Astrocyte (in vitro differentiated cells and primary cell): Measurements from ENCODE around the gene DUOX2.

ENCODE experiments used
- EZH2 ChIP-seq: IDR thresholded peaks from 2 replicates; pipeline ENCODE4 v1.6.1; 2012; ENCODE audit warnings: mild to moderate bottlenecking, low read length, inconsistent platforms; ENCODE audit not compliant: insufficient read depth
- TF ChIP-seq, protein P1 (sequence below): IDR thresholded peaks from 2 replicates; pipeline ENCODE4 v1.5.1; 2011; ENCODE audit warnings: low read depth, mild to moderate bottlenecking, inconsistent platforms, low read length, moderate library complexity; ENCODE audit not compliant: insufficient read depth

- TF ChIP-seq, protein P1, sequence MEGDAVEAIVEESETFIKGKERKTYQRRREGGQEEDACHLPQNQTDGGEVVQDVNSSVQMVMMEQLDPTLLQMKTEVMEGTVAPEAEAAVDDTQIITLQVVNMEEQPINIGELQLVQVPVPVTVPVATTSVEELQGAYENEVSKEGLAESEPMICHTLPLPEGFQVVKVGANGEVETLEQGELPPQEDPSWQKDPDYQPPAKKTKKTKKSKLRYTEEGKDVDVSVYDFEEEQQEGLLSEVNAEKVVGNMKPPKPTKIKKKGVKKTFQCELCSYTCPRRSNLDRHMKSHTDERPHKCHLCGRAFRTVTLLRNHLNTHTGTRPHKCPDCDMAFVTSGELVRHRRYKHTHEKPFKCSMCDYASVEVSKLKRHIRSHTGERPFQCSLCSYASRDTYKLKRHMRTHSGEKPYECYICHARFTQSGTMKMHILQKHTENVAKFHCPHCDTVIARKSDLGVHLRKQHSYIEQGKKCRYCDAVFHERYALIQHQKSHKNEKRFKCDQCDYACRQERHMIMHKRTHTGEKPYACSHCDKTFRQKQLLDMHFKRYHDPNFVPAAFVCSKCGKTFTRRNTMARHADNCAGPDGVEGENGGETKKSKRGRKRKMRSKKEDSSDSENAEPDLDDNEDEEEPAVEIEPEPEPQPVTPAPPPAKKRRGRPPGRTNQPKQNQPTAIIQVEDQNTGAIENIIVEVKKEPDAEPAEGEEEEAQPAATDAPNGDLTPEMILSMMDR, result no peak
- TF ChIP-seq EZH2, result no peak
These were observed 7.8 kb downstream of the DUOX2 start for GRCh38 chr15:45106002-45106790.
